Measurements from ENCODE around the gene HEPACAM. TPM values are rescaled to one million over a fixed set of nuclear protein-coding genes. Genes with fewer than 3 reads are reported as not detected.

Gene HEPACAM
- total RNA-seq, 1 experiment from 2014 or later: not detected

DNA sequence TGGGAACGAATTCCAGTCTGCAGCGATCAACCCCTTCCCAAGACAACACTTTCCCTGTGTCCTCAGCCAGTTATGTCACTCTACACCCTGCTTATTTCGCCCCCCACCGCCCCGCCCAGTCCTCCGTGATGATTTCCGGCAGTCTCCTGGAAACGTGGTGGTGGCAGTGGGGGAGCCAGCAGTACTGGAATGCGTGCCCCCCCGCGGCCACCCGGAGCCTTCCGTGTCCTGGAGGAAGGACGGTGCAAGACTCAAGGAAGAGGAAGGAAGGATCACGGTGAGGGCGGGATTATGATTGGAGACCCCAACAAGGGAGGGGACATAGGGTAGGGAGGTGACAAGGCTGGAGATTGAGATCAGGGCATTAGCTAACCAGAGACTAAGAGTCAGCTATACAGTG lies 66.5 kb downstream of the HEPACAM start:
- no TSS peak for BruUV-seq (replicated peaks)
- intact Hi-C loops (cut with micrococcal nuclease; ENCODE audit: unreplicated experiment): loop anchor here (10.0 kb wide), 1 partner anchor 465 kb away; no protein-coding TSS in a partner anchor
- DNase-seq (ENCODE audit: low spot score): no peak
- Histone ChIP-seq H3K27ac (ENCODE audit: low read depth, low read length, poor library complexity, severe bottlenecking) (no peak overlapping the region), H3K4me3 (ENCODE audit: low read depth, low read length, poor library complexity, severe bottlenecking) (no peak overlapping the region), H3K36me3 (ENCODE audit: insufficient read depth, low read length, poor library complexity, severe bottlenecking) (no peaks in the 10 kb centered on the region), H3K9me3 (ENCODE audit: low read depth, low read length, poor library complexity, severe bottlenecking) (no peaks in the 10 kb centered on the region), H3K4me1 (ENCODE audit: insufficient read depth, low read length, poor library complexity, severe bottlenecking) (peaks cover 8% of the 10 kb centered on the region), H3K27me3 (replicated peaks; ENCODE audit: insufficient read depth, low read depth, low read length, poor library complexity) (peaks cover 89% of the 10 kb centered on the region)
- no peak for TF ChIP-seq EZH2 (IDR thresholded peaks at IDR 0.05; ENCODE audit: borderline replicate concordance, low read depth, low read length, poor library complexity, severe bottlenecking)
- TF ChIP-seq, protein P1, sequence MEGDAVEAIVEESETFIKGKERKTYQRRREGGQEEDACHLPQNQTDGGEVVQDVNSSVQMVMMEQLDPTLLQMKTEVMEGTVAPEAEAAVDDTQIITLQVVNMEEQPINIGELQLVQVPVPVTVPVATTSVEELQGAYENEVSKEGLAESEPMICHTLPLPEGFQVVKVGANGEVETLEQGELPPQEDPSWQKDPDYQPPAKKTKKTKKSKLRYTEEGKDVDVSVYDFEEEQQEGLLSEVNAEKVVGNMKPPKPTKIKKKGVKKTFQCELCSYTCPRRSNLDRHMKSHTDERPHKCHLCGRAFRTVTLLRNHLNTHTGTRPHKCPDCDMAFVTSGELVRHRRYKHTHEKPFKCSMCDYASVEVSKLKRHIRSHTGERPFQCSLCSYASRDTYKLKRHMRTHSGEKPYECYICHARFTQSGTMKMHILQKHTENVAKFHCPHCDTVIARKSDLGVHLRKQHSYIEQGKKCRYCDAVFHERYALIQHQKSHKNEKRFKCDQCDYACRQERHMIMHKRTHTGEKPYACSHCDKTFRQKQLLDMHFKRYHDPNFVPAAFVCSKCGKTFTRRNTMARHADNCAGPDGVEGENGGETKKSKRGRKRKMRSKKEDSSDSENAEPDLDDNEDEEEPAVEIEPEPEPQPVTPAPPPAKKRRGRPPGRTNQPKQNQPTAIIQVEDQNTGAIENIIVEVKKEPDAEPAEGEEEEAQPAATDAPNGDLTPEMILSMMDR (conservative IDR thresholded peaks at IDR 0.05; ENCODE audit: low read depth, low read length): no peak
- POLR2A ChIA-PET (ENCODE audit: low non-redundant PET): no interaction called here
- CTCF ChIA-PET: no interaction called here

Other genes starting within 250 kb of the HEPACAM start
- gene NRGN, start 196.1 kb downstream of the HEPACAM start, total RNA-seq (2021): 38.1 and 43.8 TPM in 2 replicates
- not detected in 2 replicates for gene VSIG2, start 183.8 kb downstream of the HEPACAM start, total RNA-seq (2021)
- gene ESAM, start 173.8 kb downstream of the HEPACAM start, total RNA-seq (2021): 1.2 and 1.5 TPM in 2 replicates
- gene MSANTD2, start 135.6 kb downstream of the HEPACAM start, total RNA-seq (2021): 31.4 and 33.3 TPM in 2 replicates
- 2.3 and 5.1 TPM in 2 replicates for gene ROBO3, start 70.6 kb downstream of the HEPACAM start, total RNA-seq (2021)
- not detected in 2 replicates for gene ROBO4, start 38.2 kb downstream of the HEPACAM start, total RNA-seq (2021)
- not detected in 2 replicates for gene HEPN1, start 16.8 kb downstream of the HEPACAM start, total RNA-seq (2021)
- gene CCDC15, start 18.2 kb upstream of the HEPACAM start, total RNA-seq (2021): 4.3 and 5.4 TPM in 2 replicates
- gene SLC37A2, start 127.3 kb upstream of the HEPACAM start, total RNA-seq (2021): 0.26 TPM in 1 of 2 replicates, not detected in the other
- 28.8 and 32.5 TPM in 2 replicates for gene TMEM218, start 175.6 kb upstream of the HEPACAM start, total RNA-seq (2021)
- 1.1 and 1.4 TPM in 2 replicates for gene PKNOX2, start 228.7 kb upstream of the HEPACAM start, total RNA-seq (2021)